ENCODE measurements around the gene BAHD1.

BAHD1 gene

GRCh38 chr15:40498891-40499290 lies 58.1 kb downstream of the BAHD1 start:
- no peak for DNase-seq (ENCODE audit: low spot score)

- DNase-seq (ENCODE audit: low spot score), result no peak
Measured at GRCh38 chr15:40499931-40500330, 59.2 kb downstream of the BAHD1 start.

GRCh38 chr15:40500568-40501330 lies 60.0 kb downstream of the BAHD1 start:
- DNase-seq (ENCODE audit: low spot score), result no peak

GRCh38 chr15:40501487-40501886 lies 60.7 kb downstream of the BAHD1 start:
- DNase-seq (ENCODE audit: low spot score), result no peak

GRCh38 chr15:40506964-40507571 lies 66.3 kb downstream of the BAHD1 start:
- peak; percentile 72 for DNase-seq (ENCODE audit: low spot score)

GRCh38 chr15:40508216-40508615 lies 67.5 kb downstream of the BAHD1 start:
- no peak for DNase-seq (ENCODE audit: low spot score)

- no peak for DNase-seq (ENCODE audit: low spot score)
Measured at GRCh38 chr15:40510201-40510600, 69.4 kb downstream of the BAHD1 start.

GRCh38 chr15:40511093-40511471 lies 70.3 kb downstream of the BAHD1 start:
- no peak for DNase-seq (ENCODE audit: low spot score)

GRCh38 chr15:40511472-40512133 lies 70.8 kb downstream of the BAHD1 start:
- peak; percentile 76 for DNase-seq (ENCODE audit: low spot score)

- DNase-seq (ENCODE audit: low spot score), result no peak
Measured at GRCh38 chr15:40512440-40512839, 71.7 kb downstream of the BAHD1 start.

GRCh38 chr15:40513609-40514008 lies 72.9 kb downstream of the BAHD1 start:
- no peak for DNase-seq (ENCODE audit: low spot score)

GRCh38 chr15:40516322-40516721 lies 75.6 kb downstream of the BAHD1 start:
- no peak for DNase-seq (ENCODE audit: low spot score)

Data from LoVo (cell line).